Urothelium cell line (cell line): Measurements from ENCODE around the gene ARL8B.

Source experiments
- DNase-seq: peaks from one replicate; pipeline ENCODE4 v3.0.0; 2011; ENCODE audit warnings: low spot score, mixed read lengths
- FAIRE-seq: peaks from 2 replicates; lab custom pipeline; 2011; peaks lifted over from hg19 to GRCh38; lab: Jason Lieb, UNC

The ARL8B gene

GRCh38 chr3:5202222-5202621, 80.1 kb downstream of the ARL8B start:
- FAIRE-seq (no peak), DNase-seq (no peak)

GRCh38 chr3:5205165-5205941, 83.3 kb downstream of the ARL8B start:
- FAIRE-seq (no peak), DNase-seq (no peak)

DNA sequence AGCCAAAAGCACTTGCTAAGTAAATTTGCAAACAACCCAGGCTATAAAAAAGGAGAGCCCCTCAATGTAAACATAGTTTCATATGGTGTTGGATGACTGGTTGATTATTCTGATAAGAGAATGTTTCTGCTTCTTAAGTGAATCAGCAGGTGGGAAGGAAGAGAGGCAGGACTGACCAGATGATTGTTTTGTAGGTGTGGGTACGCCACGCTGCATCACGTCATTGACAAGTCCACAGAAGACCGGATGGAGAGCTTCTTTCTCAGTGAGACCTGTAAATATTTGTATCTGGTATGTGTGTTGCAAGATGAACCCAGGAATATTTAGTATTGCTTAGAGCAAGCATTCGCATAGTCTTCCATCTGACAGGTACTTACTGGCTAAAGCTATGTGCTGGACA, 88.8 kb downstream of the ARL8B start:
- DNase-seq: no peak
- peak; percentile 30 for FAIRE-seq

DNA sequence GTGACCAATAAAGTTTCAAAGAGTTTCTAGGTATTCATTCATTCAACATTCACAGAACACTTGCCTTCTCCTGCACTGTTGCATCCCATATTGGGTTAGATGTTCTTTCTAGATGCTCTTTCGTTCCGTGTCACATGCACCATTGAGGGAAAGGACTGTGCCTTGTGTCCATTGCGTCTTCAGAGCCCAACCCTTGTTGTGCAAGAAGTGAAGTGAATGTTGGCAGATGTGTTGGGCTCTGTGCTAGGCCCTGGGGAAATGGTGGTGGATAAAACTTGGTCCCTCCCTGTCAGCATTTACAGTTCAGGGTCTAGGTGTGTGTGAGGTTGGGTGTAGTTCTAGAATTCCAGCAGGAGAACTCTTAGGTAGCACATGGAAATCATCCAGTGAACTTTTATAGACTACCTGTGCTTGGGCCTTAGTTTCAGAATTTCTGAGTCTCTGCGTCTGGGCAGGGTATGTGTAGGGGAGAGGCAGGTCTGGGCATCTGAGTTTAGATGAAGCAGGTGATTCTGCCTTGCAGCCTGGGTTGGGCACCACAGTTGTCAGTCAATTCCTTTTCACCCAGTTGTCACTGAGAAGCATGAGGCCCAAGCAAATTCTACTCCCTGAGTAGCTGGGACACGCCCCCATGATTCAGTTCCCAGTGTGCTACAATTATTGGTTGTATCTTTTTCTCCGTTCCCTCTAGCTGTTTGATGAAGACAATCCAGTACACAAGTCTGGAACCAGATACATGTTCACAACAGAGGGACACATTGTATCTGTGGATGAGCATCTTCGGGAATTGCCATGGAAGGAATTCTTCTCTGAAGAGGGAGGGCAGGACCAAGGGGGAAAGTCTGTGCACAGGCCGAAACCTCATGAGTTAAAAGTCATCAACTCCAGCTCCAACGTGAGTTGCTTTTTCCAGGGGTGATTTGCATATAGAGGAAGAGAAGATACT, 90.8 kb downstream of the ARL8B start:
- FAIRE-seq (no peak), DNase-seq (no peak)

- no peak for DNase-seq
- FAIRE-seq: no peak
Observed at GRCh38 chr3:5213574-5213966, 91.5 kb downstream of the ARL8B start.

- no peak for FAIRE-seq
Observed at GRCh38 chr3:5214352-5214751, 92.3 kb downstream of the ARL8B start.

GRCh38 chr3:5217824-5218595, 95.9 kb downstream of the ARL8B start:
- no peak for FAIRE-seq

More at GRCh38 chr3:5214352-5214751, 92.3 kb downstream of the ARL8B start:
- DNase-seq: no peak

GRCh38 chr3:5218815-5219214, 96.7 kb downstream of the ARL8B start:
- no peak for DNase-seq
- no peak for FAIRE-seq

More at GRCh38 chr3:5217824-5218595, 95.9 kb downstream of the ARL8B start:
- no peak for DNase-seq

DNA sequence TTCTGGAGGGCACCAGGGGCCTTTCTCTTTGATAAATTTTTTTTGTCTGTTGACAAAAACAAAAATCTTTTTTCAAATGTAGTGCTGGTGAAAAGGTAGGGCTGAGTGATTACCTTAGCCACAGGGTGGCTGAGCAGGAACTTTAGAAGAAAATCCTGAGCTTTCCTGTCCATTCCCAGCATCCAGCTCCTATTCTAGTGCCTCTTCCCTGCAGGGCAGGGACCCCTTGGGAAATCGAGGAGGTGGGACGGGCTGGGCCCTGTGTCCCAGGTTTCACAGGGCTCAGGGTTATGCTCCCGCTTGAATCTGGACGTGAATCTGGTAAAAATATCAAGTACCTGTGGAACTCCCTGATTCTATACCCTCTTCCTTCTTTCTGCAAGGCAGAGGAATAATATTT, 97.1 kb downstream of the ARL8B start:
- DNase-seq: no peak
- FAIRE-seq: no peak

DNA sequence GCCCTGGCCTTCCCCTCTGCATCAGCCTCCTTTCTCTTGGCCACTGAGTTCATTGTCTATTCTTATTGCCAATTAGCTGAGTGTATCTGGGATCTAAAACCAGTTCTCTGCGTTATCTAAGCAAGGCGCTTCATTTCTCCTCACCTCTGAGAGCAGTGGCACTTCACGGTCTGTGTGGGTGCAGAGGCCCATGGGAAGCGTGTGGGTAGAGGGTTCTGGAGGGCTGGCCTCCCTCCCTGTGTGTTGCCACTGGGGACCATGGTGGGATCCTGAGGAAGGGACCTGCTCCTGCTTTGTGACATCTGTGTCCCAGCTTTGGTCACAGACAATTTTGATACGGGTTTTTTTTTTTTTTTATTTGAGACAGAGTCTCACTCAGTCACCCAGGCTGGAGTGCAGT, 98.1 kb downstream of the ARL8B start:
- DNase-seq (no peak), FAIRE-seq (no peak)

DNA sequence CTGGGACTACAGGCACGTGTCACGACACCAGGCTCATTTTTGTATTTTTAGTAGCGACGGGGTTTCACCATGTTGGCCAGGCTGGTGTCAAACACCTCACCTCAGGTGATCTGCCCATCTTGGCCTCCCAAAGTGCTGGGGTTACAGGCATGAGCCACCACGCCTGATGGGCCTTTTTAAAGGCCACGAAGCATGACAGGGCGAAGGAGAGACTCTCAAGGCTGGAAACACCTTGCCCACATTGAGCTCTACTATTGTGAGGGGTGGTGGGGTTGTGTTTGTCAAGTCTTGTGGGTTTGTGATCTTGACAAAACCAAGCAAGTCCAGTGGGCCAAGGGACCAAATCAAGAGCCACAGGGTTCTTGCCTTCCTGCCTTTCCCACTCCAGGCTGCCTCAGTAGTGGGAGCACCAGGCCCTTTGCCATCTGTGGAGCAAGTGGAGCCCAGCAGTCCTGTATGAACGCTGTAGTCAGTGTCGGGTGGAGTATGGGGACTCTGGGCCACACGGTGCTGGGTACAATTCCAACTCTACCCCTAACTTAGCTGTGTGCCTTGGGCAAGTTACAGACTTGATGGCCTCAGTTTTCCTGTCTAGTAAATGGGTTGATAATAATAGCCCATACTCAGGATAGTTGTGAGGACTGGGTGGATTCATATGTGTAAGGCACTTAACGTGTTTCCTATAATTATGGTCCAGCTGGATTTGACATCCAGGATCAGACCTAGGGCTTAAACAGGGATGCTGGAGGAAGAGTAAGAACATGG, 98.8 kb downstream of the ARL8B start:
- DNase-seq (no peak), FAIRE-seq (no peak)

GRCh38 chr3:5221701-5222100, 99.6 kb downstream of the ARL8B start:
- no peak for DNase-seq
- FAIRE-seq: no peak

DNA sequence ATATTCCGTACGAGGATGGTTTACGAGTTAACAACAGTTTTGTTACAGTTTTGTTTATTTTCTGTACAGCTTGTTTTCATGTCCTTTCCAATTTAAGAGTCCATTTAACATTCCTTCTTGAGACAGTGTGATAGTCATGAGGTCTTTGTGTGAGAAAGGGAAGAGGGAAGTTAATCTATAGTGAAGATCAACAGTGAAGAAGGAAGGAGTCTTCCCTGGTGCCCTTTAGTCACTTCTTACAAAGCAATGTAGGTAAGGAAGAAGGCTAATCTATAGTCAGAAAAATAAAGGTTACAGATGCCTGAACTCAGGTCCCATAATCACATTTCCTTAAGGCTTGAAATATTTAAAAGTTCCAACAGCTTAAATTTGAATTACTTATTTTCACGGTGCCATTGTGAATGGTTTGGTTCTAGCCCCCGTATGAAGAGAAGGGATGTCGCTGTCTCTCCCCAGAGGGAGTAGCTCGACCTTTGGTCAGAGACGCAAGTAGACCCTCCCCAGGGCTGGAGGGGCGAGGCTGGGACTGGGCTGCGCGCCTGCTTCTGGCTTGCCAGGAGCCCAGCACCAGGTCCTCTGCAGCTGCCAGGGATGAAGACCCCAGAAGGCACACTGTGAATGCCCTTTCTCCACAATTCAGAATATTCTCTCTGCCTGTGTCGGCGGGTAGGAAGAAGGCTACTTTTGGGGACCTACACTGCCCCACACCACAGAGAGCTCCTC, 100.4 kb downstream of the ARL8B start:
- DNase-seq (no peak), FAIRE-seq (no peak)

- DNase-seq (peak; percentile 32), FAIRE-seq (no peak)
Observed at GRCh38 chr3:5226783-5227182, 104.7 kb downstream of the ARL8B start.

- no peak for FAIRE-seq
- DNase-seq: no peak
Observed at GRCh38 chr3:5227812-5228211, 105.7 kb downstream of the ARL8B start.

- FAIRE-seq (no peak), DNase-seq (no peak)
Observed at GRCh38 chr3:5229414-5229813, 107.3 kb downstream of the ARL8B start.
